H1 (cell line): ENCODE measurements around the gene PARP4. TPM values are rescaled to one million over a fixed set of nuclear protein-coding genes. Genes with fewer than 3 reads are reported as not detected.

Experiments used
- CTCF ChIA-PET: fragments of 300-600 bp; sonication (Branson Sonifier 250); formaldehyde crosslinking; loops from one replicate; lab custom pipeline; 2021; ENCODE audit not compliant: partially characterized antibody; lab: Charles Lee
- POLR2A ChIA-PET: fragments of 300-600 bp; sonication (Branson Sonifier 250); formaldehyde crosslinking; loops from one replicate; lab custom pipeline; 2021; ENCODE audit warnings: inconsistent platforms; ENCODE audit not compliant: partially characterized antibody; lab: Charles Lee
- DNase-seq, 2 experiments: peaks; one replicate each; pipeline versions ENCODE4 v3.0.0 to v3.0.0-alpha.2; 2010 to 2022; ENCODE audit warnings: low spot score in 2 of 2, low read depth in 1 of 2, mixed read lengths in 1 of 2
- FAIRE-seq: peaks from 2 replicates; lab custom pipeline; 2011; peaks lifted over from hg19 to GRCh38; lab: Jason Lieb, UNC
- H2AFZ ChIP-seq: 2 replicates; pipeline ENCODE4 v1.8.1; 2012; ENCODE audit warnings: low read length, inconsistent platforms
- H2AK5ac ChIP-seq: 2 replicates; pipeline ENCODE4 v1.6.1; 2013; ENCODE audit warnings: low read depth, low read length
- H2BK120ac ChIP-seq: replicated peaks from 2 replicates; pipeline ENCODE3; 2013; ENCODE audit warnings: low read depth, low read length, inconsistent platforms
- H2BK12ac ChIP-seq: 2 replicates; pipeline ENCODE4 v1.6.1; 2013; ENCODE audit warnings: low read depth, low read length
- H2BK15ac ChIP-seq: 2 replicates; pipeline ENCODE4 v1.6.1; 2013; ENCODE audit warnings: low read length
- H2BK20ac ChIP-seq: 2 replicates; pipeline ENCODE4 v1.6.1; 2013; ENCODE audit warnings: low read length
- H2BK5ac ChIP-seq: 2 replicates; pipeline ENCODE4 v1.6.1; 2013; ENCODE audit warnings: low read depth, low read length
- H3K14ac ChIP-seq: 2 replicates; pipeline ENCODE4 v1.6.1; 2013; ENCODE audit warnings: inconsistent platforms; ENCODE audit not compliant: insufficient read length
- H3K18ac ChIP-seq: 2 replicates; pipeline ENCODE4 v1.6.1; 2013; ENCODE audit warnings: low read length; ENCODE audit errors: extremely low read depth
- H3K23ac ChIP-seq: 2 replicates; pipeline ENCODE4 v1.6.1; 2013; ENCODE audit warnings: inconsistent platforms; ENCODE audit not compliant: insufficient read length
- H3K23me2 ChIP-seq: 2 replicates; pipeline ENCODE4 v1.6.1; 2013; ENCODE audit warnings: low read depth, low read length
- H3K27ac ChIP-seq: 2 replicates; pipeline ENCODE4 v1.6.1; 2011; ENCODE audit warnings: low read depth, low read length, inconsistent platforms
- H3K27me3 ChIP-seq, 4 experiments: replicated peaks in 1 of 4; 1 replicate in 1 of 4; 2 replicates in 3 of 4; pipeline versions ENCODE4 v1.6.1 to v1.8.1; 2011 to 2013; ENCODE audit warnings: low read length in 3 of 4, mild to moderate bottlenecking in 3 of 4, inconsistent platforms in 2 of 4, mixed read lengths in 2 of 4, moderate library complexity in 1 of 4; ENCODE audit not compliant: control insufficient read depth in 3 of 4, insufficient read depth in 3 of 4; ENCODE audit errors: extremely low read depth in 1 of 4
- H3K36me3 ChIP-seq, 4 experiments: 2 replicates each; pipeline versions ENCODE4 v1.6.1 to v1.8.1; 2011 to 2013; ENCODE audit warnings: mild to moderate bottlenecking in 4 of 4, low read length in 3 of 4, moderate library complexity in 2 of 4, control low read depth in 1 of 4, inconsistent platforms in 1 of 4; ENCODE audit not compliant: insufficient read depth in 4 of 4, control insufficient read depth in 2 of 4
- H3K4ac ChIP-seq: replicated peaks from 2 replicates; pipeline ENCODE3; 2013; ENCODE audit warnings: low read length, low read depth, mixed read lengths, inconsistent platforms; ENCODE audit not compliant: insufficient read length
- H3K4me1 ChIP-seq, 4 experiments: replicated peaks in 1 of 4; 1 replicate in 1 of 4; 2 replicates in 3 of 4; pipeline versions ENCODE4 v1.6.1 to v1.8.1; 2011 to 2013; ENCODE audit warnings: low read length in 3 of 4, inconsistent platforms in 2 of 4, mixed read lengths in 1 of 4; ENCODE audit not compliant: insufficient read depth in 4 of 4, control insufficient read depth in 3 of 4
- H3K4me2 ChIP-seq, 2 experiments: 2 replicates each; pipeline versions ENCODE4 v1.6.1 to v1.8.1; 2011 to 2013; ENCODE audit warnings: low read depth in 2 of 2, low read length in 2 of 2, control low read depth in 1 of 2, inconsistent platforms in 1 of 2, mild to moderate bottlenecking in 1 of 2; ENCODE audit not compliant: insufficient read depth in 1 of 2
- H3K4me3 ChIP-seq, 4 experiments: fragments of 200-600, 300-600 bp in 1 of 4; sonication (generic), shearing (Covaris generic), sonication (Bioruptor Twin) in 1 of 4; 2 replicates each; pipeline versions ENCODE4 v1.5.1 to v1.8.1; 2011 to 2016; ENCODE audit warnings: low read length in 4 of 4, low read depth in 3 of 4, control low read depth in 2 of 4, inconsistent platforms in 2 of 4, mild to moderate bottlenecking in 2 of 4, mixed read lengths in 1 of 4, moderate library complexity in 1 of 4; ENCODE audit not compliant: insufficient read depth in 2 of 4; ENCODE audit errors: extremely low read depth in 1 of 4
- H3K56ac ChIP-seq: replicated peaks from 2 replicates; pipeline ENCODE3; 2013; ENCODE audit warnings: low read depth, mild to moderate bottlenecking, mixed read lengths, low read length, inconsistent platforms; ENCODE audit not compliant: insufficient read length
- H3K79me1 ChIP-seq: 2 replicates; pipeline ENCODE4 v1.6.1; 2013; ENCODE audit warnings: low read depth, low read length, control low read depth
- H3K79me2 ChIP-seq, 2 experiments: 2 replicates each; pipeline versions ENCODE4 v1.6.1 to v1.8.1; 2012 to 2013; ENCODE audit warnings: low read length in 2 of 2, mild to moderate bottlenecking in 2 of 2, inconsistent platforms in 1 of 2; ENCODE audit not compliant: insufficient read depth in 2 of 2, control insufficient read depth in 1 of 2
- H3K9ac ChIP-seq, 4 experiments: replicated peaks in 1 of 4; 1 replicate in 1 of 4; 2 replicates in 3 of 4; pipeline versions ENCODE4 v1.6.1 to v1.8.1; 2011 to 2013; ENCODE audit warnings: low read depth in 3 of 4, low read length in 3 of 4, control low read depth in 2 of 4, mild to moderate bottlenecking in 2 of 4, moderate library complexity in 2 of 4, inconsistent platforms in 1 of 4; ENCODE audit errors: extremely low read depth in 1 of 4
- H3K9me3 ChIP-seq, 2 experiments: 2 replicates each; pipeline versions ENCODE4 v1.6.1 to v1.8.1; 2012 to 2013; ENCODE audit warnings: mild to moderate bottlenecking in 2 of 2, moderate library complexity in 2 of 2, control low read depth in 1 of 2, inconsistent platforms in 1 of 2, low read depth in 1 of 2, low read length in 1 of 2, mixed read lengths in 1 of 2; ENCODE audit not compliant: insufficient read depth in 2 of 2
- H4K20me1 ChIP-seq, 2 experiments: replicated peaks in 1 of 2; 2 replicates each; pipeline versions ENCODE3 to v1.8.1; 2011 to 2013; ENCODE audit warnings: inconsistent platforms in 2 of 2, low read length in 2 of 2, mild to moderate bottlenecking in 1 of 2; ENCODE audit not compliant: insufficient read depth in 2 of 2, control insufficient read depth in 1 of 2
- H4K5ac ChIP-seq: 2 replicates; pipeline ENCODE4 v1.6.1; 2013; ENCODE audit warnings: low read length, low read depth, mixed read lengths, inconsistent platforms; ENCODE audit not compliant: insufficient read length
- H4K8ac ChIP-seq: 2 replicates; pipeline ENCODE4 v1.8.0; 2013; ENCODE audit warnings: mild to moderate bottlenecking, moderate library complexity, low read length, inconsistent platforms; ENCODE audit not compliant: insufficient read depth; ENCODE audit errors: extremely low read depth
- H4K91ac ChIP-seq: replicated peaks from 2 replicates; pipeline ENCODE3; 2013; ENCODE audit warnings: low read length, mixed read lengths, inconsistent platforms; ENCODE audit not compliant: insufficient read length
- SIN3A ChIP-seq, 2 experiments: IDR thresholded peaks in 1 of 2; conservative IDR thresholded peaks in 1 of 2; 2 replicates each; pipeline ENCODE4 v1.6.1; 2011 to 2012; ENCODE audit warnings: low read length in 2 of 2, improper control_type of control experiment in 1 of 2, low read depth in 1 of 2, mild to moderate bottlenecking in 1 of 2
- WGBS, 2 experiments: shearing (Covaris generic) in 1 of 2; methylation state at CpG; one replicate each; pipeline versions ENCODE4 v1.1.6 to v1.1.7; 2013 to 2015; ENCODE audit warnings: low lambda C conversion rate in 2 of 2, mixed read lengths in 2 of 2, inconsistent platforms in 1 of 2, low coverage in 1 of 2, missing lambda C conversion rate in 1 of 2; ENCODE audit not compliant: insufficient replicate concordance in 2 of 2, insufficient coverage in 1 of 2, insufficient read length in 1 of 2; ENCODE audit errors: extremely low coverage in 1 of 2, missing lambda C conversion rate in 1 of 2; 5-methylcytosine and 5-hydroxymethylcytosine counted together
- polyA plus RNA-seq, 7 experiments: library from polyadenylated mRNA; depleted of rRNA in 3 of 7; stranded (reverse) in 5 of 7; unstranded in 2 of 7; fragments of >200 nt in 5 of 7; fragments of 200-250 nt in 2 of 7; gene quantifications; 1 replicate in 5 of 7; 2 replicates in 1 of 7; 4 replicates in 1 of 7; pipeline versions ENCODE4 v1.2.1 to v1.2.3, GENCODE V29; 2011 to 2013; ENCODE audit warnings: missing spikeins in 2 of 7, mixed read lengths in 2 of 7
- total RNA-seq: library from RNA; stranded (reverse); fragmentation: NEBNext Ultra II Directional; extraction: Animal tissue kit (Norgen Biotek cat#: 25700); gene quantifications from 2 replicates; pipeline ENCODE4 v1.2.1, GENCODE V29; 2021

Gene PARP4
- total and polyA plus RNA-seq, 2 of the 8 experiments (the other 6 are each of a cell fraction or from before 2014, with no cell fraction given), result 22.2 to 40.3 TPM

DNA sequence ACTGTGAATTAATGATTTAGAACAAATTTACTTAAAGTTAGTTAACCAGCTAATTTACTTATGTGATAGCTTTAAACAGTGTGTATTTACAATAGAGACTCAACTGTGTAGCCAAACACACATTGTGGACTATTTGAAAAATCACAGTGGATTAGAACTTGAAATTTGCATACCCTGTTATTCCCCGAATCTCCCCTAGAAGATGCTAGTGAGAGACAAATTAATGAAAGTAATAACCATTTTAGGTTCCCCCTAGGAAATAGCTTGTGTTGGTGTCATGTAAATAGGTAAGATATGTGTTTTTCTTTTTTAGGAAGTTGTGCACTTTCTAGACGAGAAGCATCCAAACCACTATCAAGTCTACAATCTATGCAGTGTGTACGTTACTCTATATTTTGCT is 104.7 kb downstream of the PARP4 start:
- DNase-seq (no peak), FAIRE-seq (no peak)
- Histone ChIP-seq H3K4me1 (no peaks in the 10 kb centered on the region), H3K79me1 (no peaks in the 10 kb centered on the region), H2BK120ac (no peak overlapping the region), H2BK5ac (no peak overlapping the region), H4K5ac (no peak overlapping the region), H2BK15ac (no peak overlapping the region), H3K36me3 (no peaks in the 10 kb centered on the region), H3K18ac (no peak overlapping the region), H3K4ac (no peak overlapping the region), H3K23ac (no peak overlapping the region), H3K4me2 (no peak overlapping the region), H3K79me2 (no peaks in the 10 kb centered on the region), H3K14ac (no peak overlapping the region), H2AK5ac (no peak overlapping the region), H3K27ac (no peak overlapping the region), H3K56ac (no peak overlapping the region), H2AFZ (no peak overlapping the region), H4K20me1 (no peaks in the 10 kb centered on the region), H3K9me3 (no peaks in the 10 kb centered on the region), H2BK20ac (no peak overlapping the region), H3K4me3 (no peak overlapping the region), H3K9ac (no peak overlapping the region), H4K8ac (no peak overlapping the region), H3K23me2 (no peaks in the 10 kb centered on the region), H3K27me3 (no peaks in the 10 kb centered on the region), H4K91ac (no peak overlapping the region), H2BK12ac (no peak overlapping the region)
- CTCF ChIA-PET, result interaction anchor here (0.9 to 1.7 kb wide), 4 partner anchors 11 to 104 kb away, joined by 3 to 5 read pairs (median 4); partner anchors contain the start of gene PARP4
- POLR2A ChIA-PET, result interaction anchor here (1.3 kb wide), 1 partner anchor 11 kb away, joined by 3 read pairs; no protein-coding TSS in a partner anchor
- 82% methylated on average over 3 of the region's 3 CpGs; no CpG with 5 or more reads in 1 of the 2 experiments for WGBS, 2 experiments
- no peak for TF ChIP-seq SIN3A (conservative IDR thresholded peaks at IDR 0.05 in 1 of 2, IDR thresholded peaks at IDR 0.05 in 1 of 2; ENCODE audit: low read depth in 1 of 2, low read length in 2 of 2)
